ENCODE data around the gene CBLN1.

CBLN1 gene

DNA sequence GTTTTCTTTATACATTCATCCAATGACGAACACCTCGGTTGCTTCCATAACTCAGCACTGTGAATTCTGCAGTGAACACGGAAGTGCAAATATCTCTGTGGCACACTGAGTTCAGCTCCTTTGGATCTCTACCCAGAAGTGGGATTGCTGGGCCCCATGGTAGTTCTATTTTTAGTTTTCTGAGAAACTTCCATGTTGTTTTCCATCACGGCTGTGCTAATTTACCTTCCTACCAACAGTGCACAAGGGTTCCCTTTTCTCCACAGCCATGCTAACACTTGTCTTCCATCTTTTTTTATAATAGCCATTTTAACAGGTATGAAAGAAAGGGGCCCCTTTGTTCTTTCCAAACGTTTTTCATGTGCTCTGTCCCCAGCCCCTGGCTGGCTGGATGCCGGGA lies 30.2 kb upstream of the CBLN1 start:
- TF ChIP-seq, protein P1, sequence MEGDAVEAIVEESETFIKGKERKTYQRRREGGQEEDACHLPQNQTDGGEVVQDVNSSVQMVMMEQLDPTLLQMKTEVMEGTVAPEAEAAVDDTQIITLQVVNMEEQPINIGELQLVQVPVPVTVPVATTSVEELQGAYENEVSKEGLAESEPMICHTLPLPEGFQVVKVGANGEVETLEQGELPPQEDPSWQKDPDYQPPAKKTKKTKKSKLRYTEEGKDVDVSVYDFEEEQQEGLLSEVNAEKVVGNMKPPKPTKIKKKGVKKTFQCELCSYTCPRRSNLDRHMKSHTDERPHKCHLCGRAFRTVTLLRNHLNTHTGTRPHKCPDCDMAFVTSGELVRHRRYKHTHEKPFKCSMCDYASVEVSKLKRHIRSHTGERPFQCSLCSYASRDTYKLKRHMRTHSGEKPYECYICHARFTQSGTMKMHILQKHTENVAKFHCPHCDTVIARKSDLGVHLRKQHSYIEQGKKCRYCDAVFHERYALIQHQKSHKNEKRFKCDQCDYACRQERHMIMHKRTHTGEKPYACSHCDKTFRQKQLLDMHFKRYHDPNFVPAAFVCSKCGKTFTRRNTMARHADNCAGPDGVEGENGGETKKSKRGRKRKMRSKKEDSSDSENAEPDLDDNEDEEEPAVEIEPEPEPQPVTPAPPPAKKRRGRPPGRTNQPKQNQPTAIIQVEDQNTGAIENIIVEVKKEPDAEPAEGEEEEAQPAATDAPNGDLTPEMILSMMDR (IDR thresholded peaks at IDR 0.05; ENCODE audit: borderline replicate concordance, insufficient read depth, low read depth, low read length) = no peak
- no peak overlapping the region for H3K4me3 ChIP-seq (ENCODE audit: low read depth, low read length)

DNA sequence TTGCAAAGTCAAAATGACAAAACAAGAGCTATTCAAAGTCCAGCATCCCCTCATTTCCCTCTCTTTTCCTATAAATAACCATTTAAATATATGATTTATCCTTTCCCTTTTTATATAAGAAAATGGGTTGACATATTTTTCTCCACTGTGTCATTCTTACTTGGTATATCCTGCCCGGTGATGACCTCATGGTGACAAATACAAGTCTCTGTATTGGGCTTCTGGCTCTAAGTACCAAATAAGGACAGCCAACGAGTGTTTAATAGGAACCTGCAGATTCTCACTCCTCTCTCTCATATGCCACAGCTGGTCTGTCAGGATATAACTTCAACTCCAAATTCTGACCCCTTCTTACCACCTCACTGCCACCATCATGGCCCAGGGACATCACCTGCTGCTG lies 25.5 kb upstream of the CBLN1 start:
- no peak overlapping the region for H3K4me3 ChIP-seq (ENCODE audit: low read depth, low read length)
- TF ChIP-seq, protein P1 (IDR thresholded peaks at IDR 0.05; ENCODE audit: borderline replicate concordance, insufficient read depth, low read depth, low read length) = no peak

DNA sequence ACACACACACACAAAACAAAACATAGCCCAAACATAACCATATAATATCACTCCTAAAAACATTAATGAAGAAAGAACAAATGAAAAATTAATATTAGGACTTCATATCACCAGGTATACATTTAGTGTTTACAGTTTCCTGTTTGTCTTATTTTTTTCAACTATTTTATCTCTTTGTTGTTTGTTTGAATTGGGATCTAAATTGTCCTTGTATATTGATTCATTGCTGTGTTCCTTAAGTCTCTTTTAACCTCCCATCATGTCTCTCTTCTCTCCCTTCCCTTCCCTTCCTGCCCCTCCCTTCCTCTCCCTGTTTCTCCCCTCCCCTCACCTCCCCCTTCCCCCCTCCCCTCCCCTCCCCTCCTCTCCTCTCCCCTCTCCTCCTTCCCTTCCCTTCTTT lies 23.8 kb upstream of the CBLN1 start:
- TF ChIP-seq, protein P1 (IDR thresholded peaks at IDR 0.05; ENCODE audit: borderline replicate concordance, insufficient read depth, low read depth, low read length) = no peak
- H3K4me3 ChIP-seq (ENCODE audit: low read depth, low read length) = no peak overlapping the region

DNA sequence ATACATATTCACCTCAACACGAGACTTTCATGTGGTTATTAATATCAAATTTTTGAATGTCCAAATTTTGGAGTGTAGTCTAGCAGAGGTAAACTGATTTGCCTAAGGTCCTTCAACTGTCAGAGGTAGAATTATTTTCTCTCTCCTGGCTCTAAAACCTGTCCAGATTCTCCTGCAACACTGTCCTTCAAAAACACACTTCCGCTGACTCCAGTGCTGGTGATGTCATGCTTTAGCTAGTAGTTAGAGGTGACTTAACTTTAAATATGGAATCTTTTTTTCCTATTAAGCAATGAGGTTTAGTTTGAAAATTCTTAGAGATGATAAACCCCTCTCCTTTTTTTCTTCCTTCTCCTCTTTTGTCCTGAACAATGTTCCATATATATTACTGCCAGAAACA lies 10.8 kb upstream of the CBLN1 start:
- no peak overlapping the region for H3K4me3 ChIP-seq (ENCODE audit: low read depth, low read length)
- TF ChIP-seq, protein P1 (IDR thresholded peaks at IDR 0.05; ENCODE audit: borderline replicate concordance, insufficient read depth, low read depth, low read length) = no peak

DNA sequence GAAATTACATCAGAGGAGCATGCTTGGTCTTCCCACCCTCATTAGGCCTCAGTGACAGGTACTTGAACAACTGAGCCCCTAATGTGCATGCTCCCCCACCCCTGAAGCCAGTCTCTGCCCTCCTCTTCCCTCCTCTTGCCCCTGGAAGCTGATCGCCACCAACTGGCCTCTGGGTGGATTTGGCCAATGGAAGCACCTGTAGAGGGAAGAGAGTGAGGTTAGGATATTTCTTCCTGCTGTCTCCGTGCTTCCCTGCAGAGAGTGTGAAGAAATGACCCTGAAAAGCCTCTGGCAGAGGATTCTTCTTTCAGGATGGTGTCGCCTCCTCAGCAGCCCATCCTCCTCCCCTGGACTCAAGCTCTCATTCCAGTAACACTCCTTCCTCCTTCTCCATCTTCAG lies 5.9 kb upstream of the CBLN1 start:
- TF ChIP-seq, protein P1 (IDR thresholded peaks at IDR 0.05; ENCODE audit: borderline replicate concordance, insufficient read depth, low read depth, low read length) = no peak
- H3K4me3 ChIP-seq (ENCODE audit: low read depth, low read length) = no peak overlapping the region

DNA sequence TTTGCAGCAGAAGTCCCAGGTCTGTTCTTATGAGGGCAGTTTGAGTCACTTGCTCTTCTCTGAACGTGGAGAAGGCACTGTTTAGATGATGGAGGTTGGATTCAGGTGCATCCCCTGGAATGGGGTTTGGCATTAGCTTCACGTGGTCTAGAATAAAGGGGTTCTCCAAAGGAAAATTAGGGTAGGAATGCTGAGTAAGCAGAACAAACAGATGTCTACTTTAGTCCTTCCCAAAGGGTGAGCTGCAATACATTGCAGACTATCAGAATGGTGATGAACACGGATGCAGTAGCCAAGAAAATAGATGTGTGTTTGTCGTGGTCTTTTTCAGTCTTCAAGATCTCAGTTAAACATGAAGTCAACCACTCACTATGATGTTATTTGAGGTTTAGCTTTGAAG lies 3.3 kb upstream of the CBLN1 start:
- TF ChIP-seq, protein P1 (IDR thresholded peaks at IDR 0.05; ENCODE audit: borderline replicate concordance, insufficient read depth, low read depth, low read length) = no peak
- H3K4me3 ChIP-seq (ENCODE audit: low read depth, low read length) = no peak overlapping the region

DNA sequence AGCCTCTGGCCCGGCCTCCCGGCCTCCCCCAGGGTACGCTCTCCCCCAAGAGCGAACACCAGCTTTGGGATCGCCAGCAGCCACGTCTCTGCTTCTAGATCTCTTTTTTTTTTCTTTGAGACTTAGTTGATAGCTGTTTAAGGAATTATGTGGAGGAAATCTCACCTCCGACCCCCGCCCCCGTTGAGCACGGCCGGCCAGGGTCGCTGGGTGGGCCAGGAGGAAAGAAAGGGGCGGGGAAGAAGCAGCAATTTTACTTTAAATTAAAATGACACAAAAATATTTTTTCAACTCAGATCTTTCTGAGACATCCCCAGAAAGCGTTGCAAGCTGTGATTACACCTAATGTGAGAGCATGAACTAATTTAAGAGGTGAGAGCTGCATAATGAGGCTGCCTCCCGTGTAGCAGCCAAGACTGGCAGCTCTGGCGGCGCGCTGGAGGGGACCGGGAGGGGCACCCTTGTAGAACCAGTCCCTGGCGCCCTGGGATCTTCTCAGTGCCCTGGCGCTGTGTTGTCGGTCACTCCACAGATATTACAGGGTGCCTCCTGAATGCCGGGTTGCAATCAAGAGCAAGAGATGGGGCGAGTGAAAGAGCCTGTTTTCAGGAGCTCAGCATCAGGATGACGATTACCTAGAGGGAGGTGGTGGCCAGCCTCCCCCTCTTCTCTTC lies 1.9 kb upstream of the CBLN1 start:
- TF ChIP-seq, protein P1 (IDR thresholded peaks at IDR 0.05; ENCODE audit: borderline replicate concordance, insufficient read depth, low read depth, low read length) = no peak
- no peak overlapping the region for H3K4me3 ChIP-seq (ENCODE audit: low read depth, low read length)
